Activated T-helper 1 cell treated with anti-CD3 and anti-CD28 coated beads, Interleukin-12 subunit alpha, Interleukin-12 subunit beta, Interleukin-2, Interleukin-4 antibody, amounts not matched to agents 30 ng/mL and 10 ng/mL and 1 ng/mL, durations not matched to agents 14 hours and 24 hours and 36 hours (primary cell): ENCODE measurements around the gene MEST. TPM values are rescaled to one million over a fixed set of nuclear protein-coding genes. Genes with fewer than 3 reads are reported as not detected.
"Not testable (repeated sequence)": the region's sequence is repeated elsewhere in the genome, so short reads cannot be mapped to it uniquely, and the experiment has no call there.

Source experiments
- DNase-seq: peaks from one replicate; pipeline ENCODE4 v3.0.0; 2021; ENCODE audit warnings: low spot score
- H3K27ac Mint-ChIP-seq: one replicate; pipeline ENCODE4 v1.8.0; 2021; ENCODE audit warnings: mild to moderate bottlenecking, mixed read lengths
- H3K27me3 Mint-ChIP-seq: one replicate; pipeline ENCODE4 v1.8.0; 2022; ENCODE audit warnings: mild to moderate bottlenecking, moderate library complexity, mixed read lengths; ENCODE audit not compliant: insufficient read depth
- H3K36me3 Mint-ChIP-seq: one replicate; pipeline ENCODE4 v1.8.0; 2021; ENCODE audit warnings: low read depth, mixed read lengths
- H3K4me1 Mint-ChIP-seq: one replicate; pipeline ENCODE4 v1.8.0; 2021; ENCODE audit warnings: low read depth, mixed read lengths
- H3K4me3 Mint-ChIP-seq: one replicate; pipeline ENCODE4 v1.8.0; 2021; ENCODE audit warnings: mild to moderate bottlenecking, moderate library complexity, mixed read lengths
- H3K9me3 Mint-ChIP-seq: one replicate; pipeline ENCODE4 v1.8.0; 2021; ENCODE audit warnings: mixed read lengths
- intact Hi-C: fragments of 100-400 bp; cut with micrococcal nuclease; formaldehyde crosslinking; loops from one replicate; pipeline ENCODE4 v1.15.1; 2024
- total RNA-seq: library from RNA; stranded (reverse); gene quantifications from 2 replicates; pipeline ENCODE4 v1.2.3, GENCODE V29; 2022

The MEST gene, protein sequence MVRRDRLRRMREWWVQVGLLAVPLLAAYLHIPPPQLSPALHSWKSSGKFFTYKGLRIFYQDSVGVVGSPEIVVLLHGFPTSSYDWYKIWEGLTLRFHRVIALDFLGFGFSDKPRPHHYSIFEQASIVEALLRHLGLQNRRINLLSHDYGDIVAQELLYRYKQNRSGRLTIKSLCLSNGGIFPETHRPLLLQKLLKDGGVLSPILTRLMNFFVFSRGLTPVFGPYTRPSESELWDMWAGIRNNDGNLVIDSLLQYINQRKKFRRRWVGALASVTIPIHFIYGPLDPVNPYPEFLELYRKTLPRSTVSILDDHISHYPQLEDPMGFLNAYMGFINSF
- 4.1 and 9.1 TPM in 2 replicates for total RNA-seq

- Mint-ChIP-seq H3K36me3 (no peaks in the 10 kb centered on the region), H3K27me3 (peaks cover 40% of the 10 kb centered on the region), H3K27ac (no peak within 1 kb of the TSS), H3K4me1 (peaks cover 8% of the 10 kb centered on the region), H3K9me3 (peaks cover 6% of the 10 kb centered on the region), H3K4me3 (peak within 1 kb of the TSS; percentile 74)
- intact Hi-C loops, result loop anchor here (2.0 to 5.0 kb wide), 2 partner anchors 243 to 710 kb away; partner anchors contain the start of gene KLF14
- DNase-seq, result no peak
Observed at GRCh38 chr7:130491841-130492522, at the start of gene MEST. TSS of gene MEST (plus strand) at chr7:130492085. CDS start at chr7:130492314, 229 bp downstream.

DNA sequence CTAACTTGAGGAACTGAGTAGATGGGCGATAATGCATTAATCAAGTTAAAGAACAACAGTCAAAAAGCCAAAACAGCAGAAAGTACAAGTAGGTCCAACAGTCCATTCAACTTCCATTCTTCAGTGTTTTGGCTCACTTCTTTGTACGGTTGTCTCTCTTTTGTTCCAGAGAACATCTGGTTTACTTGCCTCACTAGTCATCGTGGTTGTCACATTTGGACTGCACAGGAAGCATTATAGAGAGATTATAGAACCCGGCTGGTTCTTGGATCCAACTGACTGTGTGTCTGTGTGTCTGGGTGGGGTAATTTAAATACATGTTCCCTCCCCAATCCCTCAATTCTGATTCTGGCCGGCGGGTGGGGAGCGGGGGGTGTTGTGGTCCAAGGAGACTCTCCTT, 49.3 kb upstream of the MEST start:
- intact Hi-C loops, result loop anchor here (5.0 kb wide), 3 partner anchors 45 to 370 kb away; partner anchors contain the start of gene KLHDC10
- Mint-ChIP-seq H3K4me1 (peaks cover 52% of the 10 kb centered on the region), H3K27me3 (no peaks in the 10 kb centered on the region), H3K36me3 (peaks cover 7% of the 10 kb centered on the region), H3K4me3 (no peak overlapping the region), H3K9me3 (peaks cover 6% of the 10 kb centered on the region), H3K27ac (no peak overlapping the region)
- DNase-seq, result no peak

GRCh38 chr7:130444234-130444633, 47.7 kb upstream of the MEST start:
- Mint-ChIP-seq H3K4me1 (peaks cover 40% of the 10 kb centered on the region), H3K27ac (no peak overlapping the region), H3K36me3 (peaks cover 7% of the 10 kb centered on the region), H3K9me3 (peaks cover 17% of the 10 kb centered on the region), H3K4me3 (no peak overlapping the region), H3K27me3 (no peaks in the 10 kb centered on the region)
- DNase-seq, result no peak
- intact Hi-C loops, result loop anchor here (5.0 kb wide), 3 partner anchors 43 to 372 kb away; partner anchors contain the start of gene KLHDC10

GRCh38 chr7:130444751-130445407, 47.0 kb upstream of the MEST start:
- Mint-ChIP-seq H3K4me1 (peaks cover 36% of the 10 kb centered on the region), H3K36me3 (peaks cover 7% of the 10 kb centered on the region), H3K9me3 (peaks cover 17% of the 10 kb centered on the region), H3K4me3 (no peak overlapping the region), H3K27me3 (no peaks in the 10 kb centered on the region), H3K27ac (peak overlapping the region; percentile 38)
- intact Hi-C loops, result loop anchor here (5.0 kb wide), 3 partner anchors 42 to 373 kb away; partner anchors contain the start of gene KLHDC10
- DNase-seq, result no peak

GRCh38 chr7:130446259-130446658, 45.6 kb upstream of the MEST start:
- H3K9me3 Mint-ChIP-seq, result peaks cover 14% of the 10 kb centered on the region
- H3K36me3 Mint-ChIP-seq, result peaks cover 2% of the 10 kb centered on the region
- H3K4me3 Mint-ChIP-seq, result no peak overlapping the region
- H3K4me1 Mint-ChIP-seq, result peaks cover 35% of the 10 kb centered on the region
- intact Hi-C loops, result no loop called here
- no peak for DNase-seq
- no peaks in the 10 kb centered on the region for H3K27me3 Mint-ChIP-seq
- no peak overlapping the region for H3K27ac Mint-ChIP-seq

DNA sequence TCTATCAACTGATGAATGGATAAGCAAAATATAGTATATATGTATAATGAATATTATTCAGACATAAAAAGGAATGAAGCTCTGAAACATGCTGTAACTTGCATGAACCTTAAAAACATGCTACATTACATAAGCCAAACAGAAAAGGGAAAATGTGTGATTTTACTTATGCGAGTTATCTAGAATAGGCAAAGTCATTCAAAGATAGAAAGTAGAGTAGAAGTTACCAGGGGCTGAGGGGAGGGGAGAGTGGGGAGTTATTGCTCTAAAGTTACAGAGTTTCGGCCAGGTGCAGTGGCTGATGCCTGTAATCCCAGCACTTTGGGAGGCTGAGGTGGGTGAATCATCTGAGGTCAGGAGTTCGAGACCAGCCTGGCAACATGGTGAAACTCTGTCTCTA, 40.5 kb upstream of the MEST start:
- H3K27me3 Mint-ChIP-seq, H3K4me3 Mint-ChIP-seq, DNase-seq, H3K36me3 Mint-ChIP-seq, H3K27ac Mint-ChIP-seq, intact Hi-C loops: not testable (repeated sequence)
- Mint-ChIP-seq H3K9me3 (peaks cover 14% of the 10 kb centered on the region), H3K4me1 (peaks cover 16% of the 10 kb centered on the region)

- DNase-seq, result no peak
- Mint-ChIP-seq H3K27me3 (peaks cover 5% of the 10 kb centered on the region), H3K9me3 (peaks cover 7% of the 10 kb centered on the region), H3K27ac (no peak overlapping the region), H3K4me1 (peaks cover 14% of the 10 kb centered on the region), H3K4me3 (no peak overlapping the region), H3K36me3 (peaks cover 2% of the 10 kb centered on the region)
- intact Hi-C loops, result no loop called here
Observed at GRCh38 chr7:130452951-130453350, 38.9 kb upstream of the MEST start.

- Mint-ChIP-seq H3K27ac (no peak overlapping the region), H3K9me3 (peaks cover 18% of the 10 kb centered on the region), H3K27me3 (peaks cover 5% of the 10 kb centered on the region), H3K4me1 (peaks cover 19% of the 10 kb centered on the region), H3K36me3 (peaks cover 3% of the 10 kb centered on the region), H3K4me3 (no peak overlapping the region)
- DNase-seq, result no peak
- intact Hi-C loops, result no loop called here
Observed at GRCh38 chr7:130454959-130455358, 36.9 kb upstream of the MEST start.

DNA sequence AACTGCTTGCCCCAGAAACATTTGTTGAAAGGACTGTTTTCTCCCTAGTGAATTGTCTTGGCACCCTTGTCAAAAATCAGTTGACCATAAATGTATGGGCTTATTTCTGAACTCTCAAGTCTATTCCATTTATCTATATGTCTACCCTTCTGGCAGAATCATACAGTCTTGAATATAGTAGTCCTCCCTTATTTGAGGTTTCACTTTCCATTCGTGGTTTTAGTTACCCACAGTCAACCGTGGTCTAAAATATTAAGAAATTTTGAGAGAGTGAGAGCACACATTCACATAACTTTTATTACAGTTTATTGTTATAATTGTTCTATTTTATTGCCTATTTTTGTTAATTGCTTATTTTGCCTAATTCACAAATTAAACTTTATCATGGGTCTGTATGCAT, 33.6 kb upstream of the MEST start:
- Mint-ChIP-seq H3K36me3 (peaks cover 3% of the 10 kb centered on the region), H3K9me3 (peaks cover 20% of the 10 kb centered on the region), H3K27ac (no peak overlapping the region), H3K4me3 (no peak overlapping the region), H3K4me1 (peaks cover 19% of the 10 kb centered on the region), H3K27me3 (peaks cover 4% of the 10 kb centered on the region)
- DNase-seq, result no peak
- intact Hi-C loops, result no loop called here

DNA sequence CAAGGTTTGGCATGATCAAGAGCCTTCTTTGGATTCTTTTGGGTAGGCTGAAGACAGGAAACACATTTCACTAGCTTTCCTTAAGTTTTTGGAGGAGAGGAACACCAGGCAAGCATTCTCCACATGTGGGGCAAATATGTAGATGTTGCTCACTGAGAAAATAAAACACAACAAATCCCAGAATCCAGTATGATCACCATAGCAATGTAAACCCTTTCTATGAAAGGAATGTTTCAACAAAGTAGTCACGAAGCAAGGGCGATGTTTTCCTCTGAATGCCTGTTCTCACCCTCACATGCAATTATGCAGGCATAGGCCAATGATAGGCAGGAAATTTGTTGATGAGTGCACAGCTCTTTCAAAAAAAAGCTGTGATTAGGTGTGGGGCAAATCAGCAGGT, 30.6 kb upstream of the MEST start:
- peaks cover 25% of the 10 kb centered on the region for H3K9me3 Mint-ChIP-seq
- H3K27me3 Mint-ChIP-seq, result peaks cover 4% of the 10 kb centered on the region
- intact Hi-C loops, result no loop called here
- peaks cover 5% of the 10 kb centered on the region for H3K4me1 Mint-ChIP-seq
- no peak overlapping the region for H3K27ac Mint-ChIP-seq
- H3K4me3 Mint-ChIP-seq, result no peak overlapping the region
- no peak for DNase-seq
- peaks cover 3% of the 10 kb centered on the region for H3K36me3 Mint-ChIP-seq

DNA sequence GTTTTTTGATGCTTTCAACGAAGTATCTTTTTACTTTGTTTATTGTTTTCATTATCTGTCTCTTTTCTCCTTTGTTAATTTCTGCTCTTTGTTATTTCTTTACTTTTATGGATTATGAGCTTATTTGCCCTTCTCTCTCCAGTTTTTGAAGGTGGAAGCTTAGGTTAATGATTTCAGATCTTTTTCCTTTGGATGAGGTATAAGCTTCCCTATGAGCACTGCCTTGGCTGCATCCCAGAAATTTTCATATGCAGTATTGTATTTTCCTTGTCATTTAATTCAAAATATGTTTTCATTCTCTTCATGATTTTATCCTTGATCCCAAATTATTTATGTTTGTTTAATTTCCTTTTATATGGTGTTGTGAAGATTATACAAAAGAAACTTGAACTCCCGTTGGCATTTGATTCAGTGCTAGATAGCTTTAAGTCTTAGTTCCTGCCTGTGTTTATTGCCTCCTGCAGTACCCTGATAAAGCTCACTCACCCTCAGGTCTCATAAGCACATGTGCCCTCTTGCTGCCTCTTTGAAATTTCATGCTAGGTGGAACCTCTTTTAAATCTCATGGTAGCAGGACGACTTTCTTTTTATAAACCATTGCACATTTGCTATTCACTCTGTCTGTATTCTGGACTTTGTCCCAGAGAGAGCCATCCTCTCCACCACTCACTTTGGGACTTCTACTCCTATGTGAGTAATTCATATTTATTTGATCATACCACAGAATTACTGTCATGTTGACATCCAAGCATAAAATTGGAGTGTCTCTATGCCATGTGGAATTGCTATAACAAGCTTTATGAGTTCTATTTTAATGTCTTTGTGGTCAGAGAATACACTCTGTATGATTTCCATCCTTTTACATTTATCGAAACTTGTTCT, 28.1 kb upstream of the MEST start:
- Mint-ChIP-seq H3K9me3 (peaks cover 18% of the 10 kb centered on the region), H3K4me1 (no peaks in the 10 kb centered on the region), H3K27ac (no peak overlapping the region), H3K27me3 (peaks cover 4% of the 10 kb centered on the region), H3K4me3 (no peak overlapping the region), H3K36me3 (peaks cover 3% of the 10 kb centered on the region)
- intact Hi-C loops, result no loop called here
- no peak for DNase-seq

DNA sequence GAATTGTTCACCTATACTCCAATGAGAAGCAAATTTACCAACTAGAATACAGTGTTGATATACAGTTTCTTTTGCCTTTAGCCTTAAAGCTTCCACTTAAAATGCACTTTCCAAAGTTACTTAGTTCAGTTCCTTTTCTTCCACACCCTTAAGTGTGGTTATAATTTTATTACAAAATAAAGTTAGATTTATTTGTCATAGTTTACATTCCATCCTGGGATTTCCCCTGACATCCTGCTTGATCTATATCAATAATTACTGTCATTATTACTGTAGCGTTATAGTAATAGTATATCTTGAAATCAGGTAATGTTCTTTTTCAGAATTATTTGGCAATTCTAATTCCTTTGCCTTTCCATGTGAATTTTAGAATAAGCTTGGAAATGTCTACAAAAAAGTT, 23.3 kb upstream of the MEST start:
- peaks cover 4% of the 10 kb centered on the region for H3K27me3 Mint-ChIP-seq
- no peak for DNase-seq
- no peak overlapping the region for H3K27ac Mint-ChIP-seq
- peaks cover 5% of the 10 kb centered on the region for H3K9me3 Mint-ChIP-seq
- H3K4me3 Mint-ChIP-seq, result no peak overlapping the region
- no peaks in the 10 kb centered on the region for H3K4me1 Mint-ChIP-seq
- no peaks in the 10 kb centered on the region for H3K36me3 Mint-ChIP-seq
- intact Hi-C loops, result no loop called here
